ENCODE measurements around the gene RPP25L. TPM values are rescaled to one million over a fixed set of nuclear protein-coding genes. Genes with fewer than 3 reads are reported as not detected.

The RPP25L gene
- total and polyA plus RNA-seq, 10 of the 15 experiments (the other 5 are each of a cell fraction or from before 2014, with no cell fraction given): 7.7 to 30.2 (median 16.8) TPM

- Histone ChIP-seq H3K36me3 (ENCODE audit: control insufficient read depth in 2 of 2, insufficient read depth in 2 of 2, low read length in 1 of 2) (peaks cover 2 to 13% of the 10 kb centered on the region in 2 experiments; a peak in 3 of 4 replicates), H3K27ac (ENCODE audit: control insufficient read depth, insufficient read depth) (no peak overlapping the region), H3K4me2 (ENCODE audit: control insufficient read depth, insufficient read depth) (peak overlapping the region; percentile 70; the same call in 1 of the 2 replicates), H3K4me3 (no peak overlapping the region), H3K79me2 (ENCODE audit: control insufficient read depth, insufficient read depth, low read length) (peaks cover 17% of the 10 kb centered on the region), H3K4me1 (ENCODE audit: control insufficient read depth, insufficient read depth, low read length) (peaks cover 15% of the 10 kb centered on the region), H3K27me3 (replicated peaks in 1 of 2; ENCODE audit: control insufficient read depth in 2 of 2, insufficient read depth in 2 of 2, low read length in 1 of 2) (no peaks in the 10 kb centered on the region), H3K9ac (ENCODE audit: control insufficient read depth, insufficient read depth, low read length) (no peak overlapping the region), H3K9me3 (replicated peaks; ENCODE audit: control insufficient read depth, insufficient read depth, low read length) (no peaks in the 10 kb centered on the region), H4K20me1 (ENCODE audit: control insufficient read depth, insufficient read depth) (no peaks in the 10 kb centered on the region; the same call in 1 of the 2 replicates), H2AFZ (ENCODE audit: control insufficient read depth, low read depth, low read length) (no peak overlapping the region)
- 72% methylated on average over 4 of the region's 4 CpGs for WGBS (ENCODE audit: insufficient coverage, insufficient replicate concordance, low lambda C conversion rate, missing lambda C conversion rate)
- BruUV-seq (replicated peaks): no TSS peak
- intact Hi-C loops (cut with micrococcal nuclease; ENCODE audit: unreplicated experiment) (no loop called here), in situ Hi-C loops (cut with MboI) (no loop called here)
- peak; percentile 39 for TF ChIP-seq RELA (IDR thresholded peaks at IDR 0.05; ENCODE audit: borderline replicate concordance, partially characterized antibody)
- TF ChIP-seq MEF2B (IDR thresholded peaks at IDR 0.05; ENCODE audit: partially characterized antibody, poor library complexity, severe bottlenecking): peak; percentile 48
- no peak for TF ChIP-seq FOS (IDR thresholded peaks at IDR 0.05; ENCODE audit: borderline replicate concordance, extremely low read depth, insufficient read length)
- ATAC-seq (no peak), FAIRE-seq (no peak), DNase-seq (ENCODE audit: low read depth, low spot score) (no peak)
- ChIA-PET POLR2A (interaction anchor here (1.5 kb wide), 1 partner anchor 13 kb away, joined by 6 read pairs; the partner anchor contains the start of gene SIGMAR1), RAD21 (ENCODE audit: unreplicated experiment) (no interaction called here), SMC1A (ENCODE audit: uncharacterized antibody, unreplicated experiment) (no interaction called here), CTCF (interaction anchor here (1.5 to 2.9 kb wide), 2 partner anchors 11 to 17 kb away, joined by 3 to 11 read pairs; partner anchors contain the start of gene CCL27)
Observed at GRCh38 chr9:34651321-34651720, 39.4 kb upstream of the RPP25L start.

- BruUV-seq (replicated peaks): no TSS peak
- 100% methylated on average over 5 of the region's 5 CpGs for WGBS (ENCODE audit: insufficient coverage, insufficient replicate concordance, low lambda C conversion rate, missing lambda C conversion rate)
- H3K9ac ChIP-seq (ENCODE audit: control insufficient read depth, insufficient read depth, low read length): no peak overlapping the region
Observed at GRCh38 chr9:34650816-34651215, 38.9 kb upstream of the RPP25L start.

More at GRCh38 chr9:34650816-34651215, 38.9 kb upstream of the RPP25L start:
- intact Hi-C loops (cut with micrococcal nuclease; ENCODE audit: unreplicated experiment) (no loop called here), in situ Hi-C loops (cut with MboI) (no loop called here)
- no peak for ATAC-seq
- Histone ChIP-seq H3K4me2 (ENCODE audit: control insufficient read depth, insufficient read depth) (no peak overlapping the region), H4K20me1 (ENCODE audit: control insufficient read depth, insufficient read depth) (no peaks in the 10 kb centered on the region; the same call in 1 of the 2 replicates), H3K4me1 (ENCODE audit: control insufficient read depth, insufficient read depth, low read length) (peaks cover 19% of the 10 kb centered on the region), H3K27ac (ENCODE audit: control insufficient read depth, insufficient read depth) (no peak overlapping the region), H3K36me3 (ENCODE audit: control insufficient read depth in 2 of 2, insufficient read depth in 2 of 2, low read length in 1 of 2) (peaks cover 2 to 13% of the 10 kb centered on the region in 2 experiments; a peak in 3 of 4 replicates), H2AFZ (ENCODE audit: control insufficient read depth, low read depth, low read length) (no peak overlapping the region), H3K4me3 (no peak overlapping the region), H3K79me2 (ENCODE audit: control insufficient read depth, insufficient read depth, low read length) (peaks cover 17% of the 10 kb centered on the region), H3K9me3 (replicated peaks; ENCODE audit: control insufficient read depth, insufficient read depth, low read length) (no peaks in the 10 kb centered on the region), H3K27me3 (replicated peaks in 1 of 2; ENCODE audit: control insufficient read depth in 2 of 2, insufficient read depth in 2 of 2, low read length in 1 of 2) (no peaks in the 10 kb centered on the region)
- DNase-seq (ENCODE audit: low read depth, low spot score): no peak
- no peak for TF ChIP-seq STAT3 (IDR thresholded peaks at IDR 0.05; ENCODE audit: low read depth, low read length)
- TF ChIP-seq BACH1 (IDR thresholded peaks at IDR 0.05; ENCODE audit: borderline replicate concordance): no peak
- no peak for TF ChIP-seq ZBED1 (IDR thresholded peaks at IDR 0.05; ENCODE audit: borderline replicate concordance)
- TF ChIP-seq IKZF2 (IDR thresholded peaks at IDR 0.05): no peak
- no peak for TF ChIP-seq RELB (IDR thresholded peaks at IDR 0.05; ENCODE audit: low read depth)
- CTCF ChIA-PET: interaction anchor here (1.5 to 2.9 kb wide), 2 partner anchors 12 to 17 kb away, joined by 3 to 11 read pairs; partner anchors contain the start of gene CCL27
- POLR2A ChIA-PET: no interaction called here
- SMC1A ChIA-PET (ENCODE audit: uncharacterized antibody, unreplicated experiment): no interaction called here
- RAD21 ChIA-PET (ENCODE audit: unreplicated experiment): no interaction called here
- no peak for FAIRE-seq

Data from GM12878 (cell line).